Memory B cell (primary cell): Measurements from ENCODE around the gene CYP4A22.
"Not testable (repeated sequence)": the region's sequence is repeated elsewhere in the genome, so short reads cannot be mapped to it uniquely, and the experiment has no call there.

Source experiments
- ATAC-seq: fragments of 150-1000 bp; cut with Tn5 transposase; 2 replicates; pipeline ENCODE4 v1.10.0; 2021; ENCODE audit warnings: low read depth, mild to moderate bottlenecking, moderate library complexity
- DNase-seq, 2 donors: peaks; one replicate each; pipeline ENCODE4 v3.0.0; 2022; ENCODE audit warnings: low spot score in 2 of 2
- H3K27ac Mint-ChIP-seq: one replicate; pipeline ENCODE4 v1.8.0; 2022; ENCODE audit warnings: mild to moderate bottlenecking, moderate library complexity, mixed read lengths
- H3K27me3 Mint-ChIP-seq: one replicate; pipeline ENCODE4 v1.8.0; 2022; ENCODE audit warnings: mixed read lengths
- H3K36me3 Mint-ChIP-seq: one replicate; pipeline ENCODE4 v1.8.0; 2022; ENCODE audit warnings: mild to moderate bottlenecking, mixed read lengths
- H3K4me1 Mint-ChIP-seq: one replicate; pipeline ENCODE4 v1.8.0; 2022; ENCODE audit warnings: mixed read lengths
- H3K4me3 Mint-ChIP-seq: one replicate; pipeline ENCODE4 v1.8.0; 2022; ENCODE audit warnings: mild to moderate bottlenecking, moderate library complexity, mixed read lengths
- H3K9me3 Mint-ChIP-seq: one replicate; pipeline ENCODE4 v1.8.0; 2022; ENCODE audit warnings: mixed read lengths

CYP4A22 gene

DNA sequence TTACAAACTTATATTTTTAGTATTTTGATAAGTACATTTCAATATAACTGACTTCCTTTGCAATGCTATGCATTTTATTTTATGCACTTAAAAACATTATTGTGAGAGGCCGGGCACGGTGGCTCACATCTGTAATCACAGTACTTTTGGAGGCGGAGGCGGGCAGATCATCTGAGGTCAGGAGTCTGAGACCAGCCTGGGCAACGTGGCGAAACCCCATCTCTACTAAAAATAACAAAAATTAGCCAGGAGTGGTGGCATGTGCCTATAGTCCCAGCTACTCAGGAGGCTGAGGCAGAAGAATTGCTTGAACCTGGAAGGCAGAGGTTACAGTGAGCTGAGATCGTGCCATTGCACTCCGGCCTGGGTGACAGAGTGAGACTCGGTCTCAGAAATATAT, 58.7 kb downstream of the CYP4A22 start:
- H3K9me3 Mint-ChIP-seq, H3K27ac Mint-ChIP-seq, H3K4me1 Mint-ChIP-seq, H3K4me3 Mint-ChIP-seq, ATAC-seq, H3K36me3 Mint-ChIP-seq, DNase-seq: not testable (repeated sequence)
- peaks cover 19% of the 10 kb centered on the region for H3K27me3 Mint-ChIP-seq

DNA sequence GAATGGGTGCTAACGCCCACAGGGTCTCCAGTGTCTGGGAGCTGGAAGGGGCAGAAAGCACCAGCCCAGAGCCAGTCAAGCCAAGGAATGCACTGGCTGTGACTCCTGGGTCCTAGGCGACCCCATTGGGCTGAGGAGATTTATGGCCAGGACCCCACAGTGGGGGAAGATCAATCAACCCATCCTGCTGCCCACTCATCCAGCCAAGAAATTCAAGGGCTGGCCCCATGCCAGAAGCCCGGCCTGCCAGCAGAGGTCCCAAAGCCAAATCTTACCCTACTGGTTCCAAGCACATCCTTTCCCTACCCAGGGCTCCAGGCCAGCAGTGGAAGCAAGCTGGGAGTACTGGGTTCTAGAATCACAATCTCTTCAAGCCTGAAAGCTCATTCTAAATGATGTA, 59.4 kb downstream of the CYP4A22 start:
- ATAC-seq (no peak), DNase-seq (no peak)
- Mint-ChIP-seq H3K9me3 (no peaks in the 10 kb centered on the region), H3K4me3 (no peak overlapping the region), H3K27ac (no peak overlapping the region), H3K27me3 (peaks cover 19% of the 10 kb centered on the region), H3K4me1 (no peaks in the 10 kb centered on the region), H3K36me3 (no peaks in the 10 kb centered on the region)

DNA sequence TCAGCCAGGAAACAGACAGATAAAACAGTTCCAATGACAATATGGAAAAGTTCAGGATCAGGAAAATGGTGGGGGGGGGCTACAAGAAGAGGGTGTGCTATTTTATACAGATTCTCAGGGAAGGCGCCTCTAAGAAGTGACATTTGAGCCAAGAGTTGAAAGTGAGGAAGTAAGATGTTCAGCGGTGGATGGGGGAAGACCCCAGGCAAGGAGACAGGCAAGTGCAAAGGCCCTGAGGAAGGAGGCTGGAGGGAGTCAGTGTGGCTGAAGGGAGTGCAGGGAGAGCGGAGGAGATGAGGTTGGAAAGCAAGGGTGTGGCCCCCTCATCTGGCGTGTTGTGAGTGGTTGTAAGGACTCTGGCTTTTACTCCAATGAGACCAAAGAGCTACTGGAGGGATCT, 61.0 kb downstream of the CYP4A22 start:
- Mint-ChIP-seq H3K27me3 (peaks cover 17% of the 10 kb centered on the region), H3K4me1 (peaks cover 2% of the 10 kb centered on the region), H3K9me3 (peaks cover 2% of the 10 kb centered on the region), H3K4me3 (no peak overlapping the region), H3K36me3 (no peaks in the 10 kb centered on the region), H3K27ac (no peak overlapping the region)
- ATAC-seq (no peak), DNase-seq (no peak)
